HL-60 (cell line): Measurements from ENCODE around the gene GAA.

Source experiments
- CTCF ChIP-seq: IDR thresholded peaks from one replicate; pipeline ENCODE4 v1.5.1; 2011; ENCODE audit warnings: low read length, control low read depth, inconsistent platforms; ENCODE audit not compliant: insufficient read depth
- POLR2AphosphoS5 ChIP-seq: IDR thresholded peaks from 2 replicates; pipeline ENCODE4 v1.6.1; 2012; ENCODE audit warnings: low read depth
- SPI1 ChIP-seq: IDR thresholded peaks from 2 replicates; pipeline ENCODE4 v1.6.1; 2012; ENCODE audit warnings: low read depth, mild to moderate bottlenecking, borderline replicate concordance
- TF ChIP-seq, protein P1 (sequence below): IDR thresholded peaks from 2 replicates; pipeline ENCODE4 v1.6.1; 2012; ENCODE audit warnings: low read depth; ENCODE audit not compliant: insufficient replicate concordance

DNA sequence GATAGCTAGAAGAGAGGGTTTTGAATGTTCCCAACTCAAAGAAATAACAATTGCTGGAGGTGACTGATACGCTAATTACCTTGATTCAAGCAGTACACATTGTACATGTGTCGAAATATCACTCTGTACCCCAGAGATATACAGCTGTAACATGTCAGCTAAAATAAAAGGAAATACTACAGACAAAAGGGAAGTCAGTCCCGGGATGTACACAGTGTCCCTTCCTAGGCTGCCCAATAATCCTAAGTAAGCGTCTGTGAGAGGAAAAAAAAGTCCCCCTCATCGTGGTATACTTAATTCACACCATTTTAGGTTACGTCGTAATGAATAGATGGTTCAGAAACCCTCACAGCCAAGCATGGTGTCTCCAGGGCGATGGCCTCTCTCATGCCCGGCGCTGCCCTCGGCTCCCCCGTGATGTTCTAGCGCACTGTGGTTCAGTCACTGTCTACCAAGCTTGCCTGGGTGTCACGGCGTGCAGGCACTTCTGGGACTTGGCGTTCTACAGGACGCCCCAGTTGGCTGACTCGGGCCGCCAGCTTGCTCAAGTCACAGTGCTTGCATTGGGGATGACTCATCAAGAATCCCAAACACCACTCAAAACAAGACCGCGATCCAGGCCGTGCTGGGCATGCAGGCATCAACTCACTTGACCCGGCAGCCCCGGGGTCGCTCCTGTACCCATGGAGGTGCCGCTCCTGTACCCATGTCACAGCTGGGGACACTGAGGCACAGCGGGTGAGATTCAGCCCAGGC is 37.4 kb upstream of the GAA start:
- no peak for TF ChIP-seq CTCF
- peak; percentile 55; the same call in 1 of the 2 replicates for TF ChIP-seq SPI1
- no peak for TF ChIP-seq POLR2AphosphoS5
- TF ChIP-seq, protein P1, sequence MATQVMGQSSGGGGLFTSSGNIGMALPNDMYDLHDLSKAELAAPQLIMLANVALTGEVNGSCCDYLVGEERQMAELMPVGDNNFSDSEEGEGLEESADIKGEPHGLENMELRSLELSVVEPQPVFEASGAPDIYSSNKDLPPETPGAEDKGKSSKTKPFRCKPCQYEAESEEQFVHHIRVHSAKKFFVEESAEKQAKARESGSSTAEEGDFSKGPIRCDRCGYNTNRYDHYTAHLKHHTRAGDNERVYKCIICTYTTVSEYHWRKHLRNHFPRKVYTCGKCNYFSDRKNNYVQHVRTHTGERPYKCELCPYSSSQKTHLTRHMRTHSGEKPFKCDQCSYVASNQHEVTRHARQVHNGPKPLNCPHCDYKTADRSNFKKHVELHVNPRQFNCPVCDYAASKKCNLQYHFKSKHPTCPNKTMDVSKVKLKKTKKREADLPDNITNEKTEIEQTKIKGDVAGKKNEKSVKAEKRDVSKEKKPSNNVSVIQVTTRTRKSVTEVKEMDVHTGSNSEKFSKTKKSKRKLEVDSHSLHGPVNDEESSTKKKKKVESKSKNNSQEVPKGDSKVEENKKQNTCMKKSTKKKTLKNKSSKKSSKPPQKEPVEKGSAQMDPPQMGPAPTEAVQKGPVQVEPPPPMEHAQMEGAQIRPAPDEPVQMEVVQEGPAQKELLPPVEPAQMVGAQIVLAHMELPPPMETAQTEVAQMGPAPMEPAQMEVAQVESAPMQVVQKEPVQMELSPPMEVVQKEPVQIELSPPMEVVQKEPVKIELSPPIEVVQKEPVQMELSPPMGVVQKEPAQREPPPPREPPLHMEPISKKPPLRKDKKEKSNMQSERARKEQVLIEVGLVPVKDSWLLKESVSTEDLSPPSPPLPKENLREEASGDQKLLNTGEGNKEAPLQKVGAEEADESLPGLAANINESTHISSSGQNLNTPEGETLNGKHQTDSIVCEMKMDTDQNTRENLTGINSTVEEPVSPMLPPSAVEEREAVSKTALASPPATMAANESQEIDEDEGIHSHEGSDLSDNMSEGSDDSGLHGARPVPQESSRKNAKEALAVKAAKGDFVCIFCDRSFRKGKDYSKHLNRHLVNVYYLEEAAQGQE, result no peak
